ENCODE results near the gene PIEZO1. TPM values are rescaled to one million over a fixed set of nuclear protein-coding genes. Genes with fewer than 3 reads are reported as not detected.
A peak's percentile ranks its signal among the peaks of the same experiment; 100 is the strongest.
"Not testable (repeated sequence)": the region's sequence is repeated elsewhere in the genome, so short reads cannot be mapped to it uniquely, and the experiment has no call there.

Gene PIEZO1
- total and polyA plus RNA-seq, 9 of the 15 experiments (the other 6 are each of a cell fraction or from before 2014, with no cell fraction given), result 3.6 to 432 (median 131) TPM

- H3K36me3 ChIP-seq (ENCODE audit: control insufficient read depth, insufficient read depth, low read length); FAIRE-seq; H3K4me3 ChIP-seq; H3K9me1 ChIP-seq (ENCODE audit: control insufficient read depth, insufficient read depth, low read length); H3K9ac ChIP-seq (ENCODE audit: insufficient read depth in 1 of 2, low read depth in 2 of 2, low read length in 2 of 2); DNase-seq (ENCODE audit: extremely low read depth in 1 of 4, low spot score in 3 of 4); in situ Hi-C loops (cut with MboI); H3K4me2 ChIP-seq (ENCODE audit: insufficient read depth, low read length); H3K9me3 ChIP-seq (replicated peaks; ENCODE audit: control insufficient read depth, insufficient read depth, low read depth, low read length); H3K27me3 ChIP-seq (ENCODE audit: control insufficient read depth in 2 of 2, insufficient read depth in 2 of 2, low read length in 2 of 2); intact Hi-C loops (cut with micrococcal nuclease); H3K27ac ChIP-seq (ENCODE audit: extremely low read depth, low read depth, low read length); H4K20me1 ChIP-seq (replicated peaks; ENCODE audit: control insufficient read depth, insufficient read depth, low read length); H2AFZ ChIP-seq (ENCODE audit: low read depth, low read length); BruUV-seq (replicated peaks); ATAC-seq: not testable (repeated sequence)
- WGBS (ENCODE audit: insufficient coverage, low coverage, missing lambda C conversion rate), result 87% methylated on average over 8 of the region's 8 CpGs
- CTCF ChIA-PET (ENCODE audit: low intra/inter-chr PET ratio), result interaction anchor here (0.6 to 1.2 kb wide), 2 partner anchors 40 to 263 kb away, joined by 3 read pairs; no protein-coding TSS in a partner anchor
- H3K4me1 ChIP-seq (replicated peaks in 1 of 2; ENCODE audit: control insufficient read depth in 2 of 2, insufficient read depth in 2 of 2, low read length in 2 of 2), result peaks cover 14 to 68% of the 10 kb centered on the region in 2 experiments
- peaks cover 20% of the 10 kb centered on the region for H3K79me2 ChIP-seq (ENCODE audit: control insufficient read depth, insufficient read depth, low read length)
- peak; percentile 64 for TF ChIP-seq ZBTB33 (CRISPR knock-in tag; IDR thresholded peaks at IDR 0.05)
- peak; percentile 24; the same call in 1 of the 2 replicates for TF ChIP-seq ZFX (CRISPR knock-in tag; IDR thresholded peaks at IDR 0.05)
- POLR2A ChIA-PET, result interaction anchor here (0.6 to 1.0 kb wide), 3 partner anchors 10 to 251 kb away, joined by 3 to 4 read pairs (median 4); no protein-coding TSS in a partner anchor
These were observed 3.7 kb upstream of the PIEZO1 start for GRCh38 chr16:88788749-88789148.
